Vagina (tissue), 2 donors: Measurements from ENCODE around the gene NAPB.

ENCODE experiments used
- CTCF ChIP-seq, 3 experiments: fragments of 450-650 bp in 2 of 3; fragments of 200-600 bp in 1 of 3; sonication (generic) in 1 of 3; IDR thresholded peaks; one replicate each; pipeline ENCODE4 v1.5.1; 2017 to 2019; ENCODE audit warnings: antibody characterized with exemption in 3 of 3, mild to moderate bottlenecking in 2 of 3, moderate library complexity in 2 of 3
- POLR2A ChIP-seq, 2 donors: fragments of 450-650 bp; IDR thresholded peaks; one replicate each; pipeline ENCODE4 v1.6.1; 2017; ENCODE audit warnings: antibody characterized with exemption in 2 of 2, mild to moderate bottlenecking in 2 of 2, moderate library complexity in 2 of 2
- POLR2AphosphoS5 ChIP-seq, 2 donors: sonication (generic); formaldehyde crosslinking; IDR thresholded peaks; one replicate each; pipeline ENCODE4 v1.9.0; 2017; ENCODE audit warnings: antibody characterized with exemption in 2 of 2, mild to moderate bottlenecking in 2 of 2, low read depth in 1 of 2; ENCODE audit not compliant: insufficient read depth in 1 of 2

GRCh38 chr20:23325107-23325506, 96.2 kb downstream of the NAPB start:
- TF ChIP-seq CTCF (IDR thresholded peaks at IDR 0.05) (no peak), POLR2A (IDR thresholded peaks at IDR 0.05) (no peak), POLR2AphosphoS5 (IDR thresholded peaks at IDR 0.05; ENCODE audit: insufficient read depth in 1 of 2, low read depth in 1 of 2) (no peak)
